ENCODE results near the gene JUNB.

- TF ChIP-seq EP300 (IDR thresholded peaks at IDR 0.05; ENCODE audit: borderline replicate concordance in 1 of 2, low read depth in 1 of 2, low read length in 1 of 2) (no peak), NFIC (IDR thresholded peaks at IDR 0.05; ENCODE audit: borderline replicate concordance) (no peak), POLR2AphosphoS5 (IDR thresholded peaks at IDR 0.05; ENCODE audit: low read depth, low read length) (no peak)
- TF ChIP-seq, protein P1, sequence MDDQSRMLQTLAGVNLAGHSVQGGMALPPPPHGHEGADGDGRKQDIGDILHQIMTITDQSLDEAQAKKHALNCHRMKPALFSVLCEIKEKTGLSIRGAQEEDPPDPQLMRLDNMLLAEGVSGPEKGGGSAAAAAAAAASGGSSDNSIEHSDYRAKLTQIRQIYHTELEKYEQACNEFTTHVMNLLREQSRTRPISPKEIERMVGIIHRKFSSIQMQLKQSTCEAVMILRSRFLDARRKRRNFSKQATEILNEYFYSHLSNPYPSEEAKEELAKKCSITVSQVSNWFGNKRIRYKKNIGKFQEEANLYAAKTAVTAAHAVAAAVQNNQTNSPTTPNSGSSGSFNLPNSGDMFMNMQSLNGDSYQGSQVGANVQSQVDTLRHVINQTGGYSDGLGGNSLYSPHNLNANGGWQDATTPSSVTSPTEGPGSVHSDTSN (IDR thresholded peaks at IDR 0.05), result no peak
- TF ChIP-seq, protein P2, sequence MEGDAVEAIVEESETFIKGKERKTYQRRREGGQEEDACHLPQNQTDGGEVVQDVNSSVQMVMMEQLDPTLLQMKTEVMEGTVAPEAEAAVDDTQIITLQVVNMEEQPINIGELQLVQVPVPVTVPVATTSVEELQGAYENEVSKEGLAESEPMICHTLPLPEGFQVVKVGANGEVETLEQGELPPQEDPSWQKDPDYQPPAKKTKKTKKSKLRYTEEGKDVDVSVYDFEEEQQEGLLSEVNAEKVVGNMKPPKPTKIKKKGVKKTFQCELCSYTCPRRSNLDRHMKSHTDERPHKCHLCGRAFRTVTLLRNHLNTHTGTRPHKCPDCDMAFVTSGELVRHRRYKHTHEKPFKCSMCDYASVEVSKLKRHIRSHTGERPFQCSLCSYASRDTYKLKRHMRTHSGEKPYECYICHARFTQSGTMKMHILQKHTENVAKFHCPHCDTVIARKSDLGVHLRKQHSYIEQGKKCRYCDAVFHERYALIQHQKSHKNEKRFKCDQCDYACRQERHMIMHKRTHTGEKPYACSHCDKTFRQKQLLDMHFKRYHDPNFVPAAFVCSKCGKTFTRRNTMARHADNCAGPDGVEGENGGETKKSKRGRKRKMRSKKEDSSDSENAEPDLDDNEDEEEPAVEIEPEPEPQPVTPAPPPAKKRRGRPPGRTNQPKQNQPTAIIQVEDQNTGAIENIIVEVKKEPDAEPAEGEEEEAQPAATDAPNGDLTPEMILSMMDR (IDR thresholded peaks at IDR 0.05), result no peak
These were observed 42.1 kb downstream of the JUNB start for GRCh38 chr19:12833418-12833737.

Data from SK-N-SH (cell line).